ENCODE data around the gene GJC1.

DNA sequence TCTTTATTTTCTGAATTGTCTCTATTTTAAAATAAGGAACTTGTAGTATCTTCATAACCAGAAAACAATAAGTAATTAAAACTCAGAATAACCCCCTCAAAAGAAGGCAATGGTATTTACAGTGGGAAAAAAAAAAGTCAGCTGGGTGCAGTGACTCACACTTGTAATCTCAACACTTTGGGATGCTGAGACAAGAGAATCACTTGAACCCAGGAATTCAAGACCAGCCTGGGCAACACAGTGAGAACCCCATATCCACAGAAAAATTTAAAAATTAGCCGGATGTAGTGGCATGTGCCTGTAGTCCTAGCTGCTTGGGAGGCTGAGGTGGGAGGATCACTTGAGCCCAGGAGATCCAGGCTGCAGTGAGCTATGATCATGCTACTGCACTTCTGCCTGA is 37.8 kb downstream of the GJC1 start:
- TF ChIP-seq TAF1 (IDR thresholded peaks at IDR 0.05; ENCODE audit: borderline replicate concordance, low read depth, low read length): no peak
- no peak for TF ChIP-seq SIN3A (IDR thresholded peaks at IDR 0.05; ENCODE audit: borderline replicate concordance, low read depth, low read length)
- TF ChIP-seq, protein P1, sequence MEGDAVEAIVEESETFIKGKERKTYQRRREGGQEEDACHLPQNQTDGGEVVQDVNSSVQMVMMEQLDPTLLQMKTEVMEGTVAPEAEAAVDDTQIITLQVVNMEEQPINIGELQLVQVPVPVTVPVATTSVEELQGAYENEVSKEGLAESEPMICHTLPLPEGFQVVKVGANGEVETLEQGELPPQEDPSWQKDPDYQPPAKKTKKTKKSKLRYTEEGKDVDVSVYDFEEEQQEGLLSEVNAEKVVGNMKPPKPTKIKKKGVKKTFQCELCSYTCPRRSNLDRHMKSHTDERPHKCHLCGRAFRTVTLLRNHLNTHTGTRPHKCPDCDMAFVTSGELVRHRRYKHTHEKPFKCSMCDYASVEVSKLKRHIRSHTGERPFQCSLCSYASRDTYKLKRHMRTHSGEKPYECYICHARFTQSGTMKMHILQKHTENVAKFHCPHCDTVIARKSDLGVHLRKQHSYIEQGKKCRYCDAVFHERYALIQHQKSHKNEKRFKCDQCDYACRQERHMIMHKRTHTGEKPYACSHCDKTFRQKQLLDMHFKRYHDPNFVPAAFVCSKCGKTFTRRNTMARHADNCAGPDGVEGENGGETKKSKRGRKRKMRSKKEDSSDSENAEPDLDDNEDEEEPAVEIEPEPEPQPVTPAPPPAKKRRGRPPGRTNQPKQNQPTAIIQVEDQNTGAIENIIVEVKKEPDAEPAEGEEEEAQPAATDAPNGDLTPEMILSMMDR (IDR thresholded peaks at IDR 0.05): no peak
- TF ChIP-seq, protein P2, sequence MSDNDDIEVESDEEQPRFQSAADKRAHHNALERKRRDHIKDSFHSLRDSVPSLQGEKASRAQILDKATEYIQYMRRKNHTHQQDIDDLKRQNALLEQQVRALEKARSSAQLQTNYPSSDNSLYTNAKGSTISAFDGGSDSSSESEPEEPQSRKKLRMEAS (IDR thresholded peaks at IDR 0.05; ENCODE audit: low read depth): no peak
- TF ChIP-seq, protein P3, sequence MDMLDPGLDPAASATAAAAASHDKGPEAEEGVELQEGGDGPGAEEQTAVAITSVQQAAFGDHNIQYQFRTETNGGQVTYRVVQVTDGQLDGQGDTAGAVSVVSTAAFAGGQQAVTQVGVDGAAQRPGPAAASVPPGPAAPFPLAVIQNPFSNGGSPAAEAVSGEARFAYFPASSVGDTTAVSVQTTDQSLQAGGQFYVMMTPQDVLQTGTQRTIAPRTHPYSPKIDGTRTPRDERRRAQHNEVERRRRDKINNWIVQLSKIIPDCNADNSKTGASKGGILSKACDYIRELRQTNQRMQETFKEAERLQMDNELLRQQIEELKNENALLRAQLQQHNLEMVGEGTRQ (IDR thresholded peaks at IDR 0.05; ENCODE audit: borderline replicate concordance, low read depth, low read length): no peak
- TF ChIP-seq, protein P4, sequence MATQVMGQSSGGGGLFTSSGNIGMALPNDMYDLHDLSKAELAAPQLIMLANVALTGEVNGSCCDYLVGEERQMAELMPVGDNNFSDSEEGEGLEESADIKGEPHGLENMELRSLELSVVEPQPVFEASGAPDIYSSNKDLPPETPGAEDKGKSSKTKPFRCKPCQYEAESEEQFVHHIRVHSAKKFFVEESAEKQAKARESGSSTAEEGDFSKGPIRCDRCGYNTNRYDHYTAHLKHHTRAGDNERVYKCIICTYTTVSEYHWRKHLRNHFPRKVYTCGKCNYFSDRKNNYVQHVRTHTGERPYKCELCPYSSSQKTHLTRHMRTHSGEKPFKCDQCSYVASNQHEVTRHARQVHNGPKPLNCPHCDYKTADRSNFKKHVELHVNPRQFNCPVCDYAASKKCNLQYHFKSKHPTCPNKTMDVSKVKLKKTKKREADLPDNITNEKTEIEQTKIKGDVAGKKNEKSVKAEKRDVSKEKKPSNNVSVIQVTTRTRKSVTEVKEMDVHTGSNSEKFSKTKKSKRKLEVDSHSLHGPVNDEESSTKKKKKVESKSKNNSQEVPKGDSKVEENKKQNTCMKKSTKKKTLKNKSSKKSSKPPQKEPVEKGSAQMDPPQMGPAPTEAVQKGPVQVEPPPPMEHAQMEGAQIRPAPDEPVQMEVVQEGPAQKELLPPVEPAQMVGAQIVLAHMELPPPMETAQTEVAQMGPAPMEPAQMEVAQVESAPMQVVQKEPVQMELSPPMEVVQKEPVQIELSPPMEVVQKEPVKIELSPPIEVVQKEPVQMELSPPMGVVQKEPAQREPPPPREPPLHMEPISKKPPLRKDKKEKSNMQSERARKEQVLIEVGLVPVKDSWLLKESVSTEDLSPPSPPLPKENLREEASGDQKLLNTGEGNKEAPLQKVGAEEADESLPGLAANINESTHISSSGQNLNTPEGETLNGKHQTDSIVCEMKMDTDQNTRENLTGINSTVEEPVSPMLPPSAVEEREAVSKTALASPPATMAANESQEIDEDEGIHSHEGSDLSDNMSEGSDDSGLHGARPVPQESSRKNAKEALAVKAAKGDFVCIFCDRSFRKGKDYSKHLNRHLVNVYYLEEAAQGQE (IDR thresholded peaks at IDR 0.05; ENCODE audit: low read depth, low read length): no peak
- TF ChIP-seq YY1 (IDR thresholded peaks at IDR 0.05; ENCODE audit: low read depth): no peak
